A204.1 (cell line): ENCODE results near the gene LBR.

Experiments used
- FAIRE-seq: peaks from 2 replicates; lab custom pipeline; 2012; peaks lifted over from hg19 to GRCh38; lab: Jason Lieb, UNC

The LBR gene

GRCh38 chr1:225373155-225373554, 54.7 kb downstream of the LBR start:
- no peak for FAIRE-seq

- peak; percentile 69 for FAIRE-seq
Observed at GRCh38 chr1:225371366-225372010, 56.4 kb downstream of the LBR start.

GRCh38 chr1:225368036-225368552, 59.7 kb downstream of the LBR start:
- no peak for FAIRE-seq

GRCh38 chr1:225366552-225366951, 61.3 kb downstream of the LBR start:
- FAIRE-seq, result no peak

GRCh38 chr1:225366018-225366417, 61.8 kb downstream of the LBR start:
- FAIRE-seq, result no peak

- no peak for FAIRE-seq
Observed at GRCh38 chr1:225364439-225364838, 63.4 kb downstream of the LBR start.

- FAIRE-seq, result no peak
Observed at GRCh38 chr1:225362805-225363204, 65.0 kb downstream of the LBR start.

- no peak for FAIRE-seq
Observed at GRCh38 chr1:225361176-225361575, 66.7 kb downstream of the LBR start.

- no peak for FAIRE-seq
Observed at GRCh38 chr1:225360119-225360518, 67.7 kb downstream of the LBR start.

GRCh38 chr1:225355863-225356262, 72.0 kb downstream of the LBR start:
- FAIRE-seq, result no peak

- no peak for FAIRE-seq
Observed at GRCh38 chr1:225354906-225355305, 72.9 kb downstream of the LBR start.
